Posterior vena cava (tissue), 2 donors: ENCODE results near the gene SLC45A1. TPM values are rescaled to one million over a fixed set of nuclear protein-coding genes. Genes with fewer than 3 reads are reported as not detected.

Experiments used
- DNase-seq: peaks from one replicate; pipeline ENCODE4 v3.0.0-alpha.2; 2020; ENCODE audit warnings: low spot score
- intact Hi-C, 2 donors: fragments of 100-400 bp; cut with DNase I; formaldehyde crosslinking; loops; one replicate each; pipeline versions ENCODE4 v1.14.1 to v1.14.2; 2022 to 2023
- total RNA-seq, 2 donors: library from RNA; stranded (reverse); fragmentation: NEBNext Ultra II Directional; extraction: Animal tissue kit (Norgen Biotek cat#: 25700); gene quantifications; one replicate each; pipeline ENCODE4 v1.2.1, GENCODE V29; 2021
- donor health status: DM: yes; HTN: yes; CAD: no.
- donor health status: DM: yes; HTN: yes; CAD: no.

Gene SLC45A1
- total RNA-seq, 2 donors from 2014 or later, result 3.6 to 5.6 TPM

DNA sequence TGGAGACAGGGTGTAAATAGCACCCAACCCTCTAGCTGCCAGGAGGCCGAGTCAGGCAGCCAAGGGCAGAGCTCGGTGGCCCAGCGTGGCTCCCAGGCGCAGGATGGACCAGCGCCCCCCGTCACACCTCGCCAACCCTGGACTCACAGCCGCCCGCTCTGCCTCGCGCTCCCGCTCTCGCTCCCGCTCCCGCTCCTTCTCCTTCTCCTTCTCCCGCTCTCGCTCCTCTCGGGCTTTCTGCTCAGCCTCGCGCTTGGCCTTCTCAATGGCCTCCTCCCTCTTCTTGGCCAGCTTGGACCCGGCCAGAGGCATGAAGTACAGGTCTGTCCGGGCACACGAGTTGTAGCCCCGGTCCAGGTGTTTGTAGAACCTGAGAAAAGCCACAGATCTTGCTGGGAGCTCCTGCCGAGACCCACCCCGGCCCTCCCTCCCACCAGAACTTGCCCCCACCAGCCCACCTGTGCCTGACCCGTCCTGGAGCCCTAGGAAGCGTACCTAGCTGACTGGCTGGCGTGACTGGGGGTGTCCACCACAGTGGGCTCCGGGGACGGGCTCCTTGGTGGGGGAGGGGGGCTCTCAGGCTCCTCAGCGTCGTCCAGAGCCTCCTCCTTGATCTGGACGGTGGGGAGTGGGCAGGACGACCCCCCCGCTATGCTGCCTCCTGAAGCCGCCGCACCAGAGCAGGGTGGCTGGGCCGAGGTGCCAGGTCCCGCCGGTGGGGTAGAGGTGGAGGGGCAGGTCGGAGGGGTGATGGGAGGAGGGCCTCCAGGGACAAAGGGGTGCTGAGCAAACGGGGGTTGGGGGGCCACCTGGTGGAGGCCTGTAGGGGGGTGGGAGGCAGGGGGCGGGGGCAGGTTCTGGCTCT, 41.9 kb downstream of the SLC45A1 start:
- intact Hi-C loops, result no loop called here
- DNase-seq, result no peak

DNA sequence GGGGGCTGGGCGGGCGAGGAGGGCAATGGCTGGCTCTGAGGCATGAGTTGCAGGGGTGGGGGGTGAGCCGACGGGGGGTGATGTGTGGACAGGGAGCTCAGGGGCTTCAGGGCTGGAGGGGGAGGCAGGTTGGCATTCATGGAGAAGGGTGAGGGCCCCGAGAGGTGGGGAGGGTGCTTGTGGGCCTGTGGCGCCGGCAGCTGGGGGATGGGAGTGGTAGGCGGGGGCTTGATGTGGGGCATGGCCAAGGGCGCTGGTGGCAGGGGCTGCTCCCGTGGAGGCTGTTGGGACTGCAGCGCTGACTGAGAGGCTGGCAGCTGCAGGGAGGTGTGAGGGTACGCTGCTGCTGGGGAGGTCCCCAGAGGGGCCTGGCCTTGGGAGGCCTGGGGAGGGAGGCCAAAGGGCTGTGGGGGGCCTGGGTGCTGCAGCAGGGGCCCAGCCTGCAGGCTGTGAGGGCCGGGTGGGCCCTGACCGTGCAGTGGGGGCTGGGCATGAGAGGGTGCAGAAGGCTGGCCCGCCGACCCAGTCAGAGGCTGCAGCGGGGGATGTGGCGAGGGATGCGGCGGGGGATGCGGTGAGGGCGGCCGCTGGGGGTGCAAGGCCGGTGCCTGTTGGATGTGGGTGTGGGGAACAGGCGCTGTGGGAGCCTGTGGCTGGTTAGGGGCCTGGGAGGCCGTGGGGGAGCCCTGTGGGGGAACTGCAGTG, 42.7 kb downstream of the SLC45A1 start:
- intact Hi-C loops, result no loop called here
- DNase-seq, result no peak

DNA sequence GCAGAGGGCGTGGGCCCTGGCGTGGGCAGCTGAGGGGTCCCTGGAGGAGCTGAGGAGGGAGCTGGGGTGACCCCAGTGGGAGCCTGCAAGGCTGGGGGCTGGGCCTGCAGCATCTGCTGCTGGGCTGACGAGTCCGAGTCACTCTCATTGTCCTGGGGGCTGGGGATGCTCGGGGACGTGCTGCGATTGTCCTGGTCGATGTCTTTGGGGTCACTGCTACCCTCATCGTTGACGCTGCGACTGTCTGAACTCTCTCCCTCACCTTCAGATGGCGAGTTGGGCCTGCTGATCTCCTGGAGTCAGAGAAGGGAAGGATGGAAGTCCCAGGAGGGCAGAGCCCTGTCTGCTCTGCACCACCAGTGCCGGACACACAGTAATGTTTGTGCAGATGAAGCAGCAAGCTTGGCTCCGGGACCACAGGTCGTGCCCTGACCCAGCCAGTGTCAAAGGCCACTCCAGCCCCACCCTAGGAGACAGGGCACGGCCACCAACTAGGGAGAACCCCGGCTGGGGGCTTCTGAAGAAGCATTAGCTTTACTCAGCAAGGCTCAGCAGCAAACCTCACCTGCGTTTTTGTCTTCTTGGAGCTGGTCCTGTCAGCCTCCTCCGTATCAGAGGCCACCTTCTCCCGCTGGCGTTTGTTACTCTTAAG, 43.4 kb downstream of the SLC45A1 start:
- peak; percentile 65 for DNase-seq
- intact Hi-C loops, result no loop called here

DNA sequence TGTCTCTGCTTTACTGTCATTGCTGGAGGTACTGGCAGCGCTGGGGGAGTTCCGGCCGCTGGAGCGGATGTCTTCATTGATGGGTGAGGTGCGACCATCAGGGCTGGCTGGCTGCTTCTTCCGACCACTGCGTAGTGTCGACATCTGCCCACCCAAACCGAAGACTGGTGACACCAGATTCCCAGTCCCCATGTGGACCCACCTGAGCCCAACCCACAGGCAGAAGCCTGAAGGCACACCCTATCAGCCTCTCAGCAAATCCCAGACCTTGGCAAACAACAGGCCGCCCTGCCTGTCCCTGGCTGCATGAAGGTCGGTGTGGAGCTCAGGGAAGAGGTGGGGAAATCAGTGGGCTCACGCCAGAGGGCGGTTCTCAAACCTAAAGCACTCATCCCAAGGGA, 44.8 kb downstream of the SLC45A1 start:
- intact Hi-C loops, result no loop called here
- DNase-seq, result peak; percentile 66

DNA sequence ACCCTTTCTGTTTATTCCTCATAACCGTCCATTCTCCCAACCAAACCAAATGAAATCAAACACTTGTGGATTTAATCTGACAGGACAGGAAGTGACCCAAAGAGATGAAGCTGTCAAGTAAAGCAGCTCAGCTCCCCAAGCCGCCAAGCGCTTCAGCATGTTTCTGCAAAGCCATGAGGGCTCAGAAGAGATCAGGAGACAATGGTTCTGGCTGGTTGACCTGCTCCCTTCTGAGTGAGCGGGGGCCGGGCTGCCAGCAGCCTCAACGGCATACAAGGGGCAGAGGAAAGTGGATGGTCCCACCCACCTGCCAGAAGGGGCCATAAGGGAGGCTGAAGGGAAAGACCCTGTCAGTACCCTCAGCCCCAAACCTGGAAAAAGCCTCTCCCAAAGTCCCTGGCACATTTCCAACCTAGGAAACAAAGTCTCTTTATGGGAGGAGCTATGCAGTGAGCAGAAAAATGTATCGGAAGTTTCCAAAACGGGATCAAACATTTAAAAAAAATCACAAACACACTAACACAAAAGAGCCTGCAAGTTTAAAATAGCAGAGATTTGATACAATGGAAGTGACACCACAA, 45.4 kb downstream of the SLC45A1 start:
- DNase-seq, result peak; percentile 56
- intact Hi-C loops, result no loop called here

DNA sequence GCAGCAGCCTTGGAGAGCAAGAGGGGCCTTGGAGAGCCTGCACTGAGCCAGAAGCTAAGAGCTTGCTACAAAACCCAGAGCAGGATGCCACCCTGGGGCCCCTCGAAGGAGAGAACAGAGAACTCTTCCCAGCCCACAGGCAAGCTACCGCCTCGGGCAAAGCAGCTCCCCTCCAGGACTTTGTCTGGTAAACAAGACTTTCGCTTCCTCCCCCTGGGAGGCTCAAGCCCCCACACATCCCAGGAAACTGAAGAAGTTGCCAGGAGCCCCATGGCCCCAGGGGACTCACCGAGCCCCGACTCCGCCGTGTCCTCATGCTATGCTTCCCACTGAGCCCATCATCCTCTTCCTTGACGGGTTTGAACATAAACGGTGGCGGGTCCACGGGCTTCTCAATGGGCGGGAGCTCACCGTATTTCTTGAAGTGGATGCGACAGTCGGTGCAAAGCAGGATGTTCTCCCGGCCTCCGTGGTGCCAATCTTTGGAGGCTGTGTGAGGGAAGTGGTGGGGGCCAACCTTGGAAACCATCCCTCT, 45.9 kb downstream of the SLC45A1 start:
- intact Hi-C loops, result no loop called here
- peak; percentile 77 for DNase-seq

DNA sequence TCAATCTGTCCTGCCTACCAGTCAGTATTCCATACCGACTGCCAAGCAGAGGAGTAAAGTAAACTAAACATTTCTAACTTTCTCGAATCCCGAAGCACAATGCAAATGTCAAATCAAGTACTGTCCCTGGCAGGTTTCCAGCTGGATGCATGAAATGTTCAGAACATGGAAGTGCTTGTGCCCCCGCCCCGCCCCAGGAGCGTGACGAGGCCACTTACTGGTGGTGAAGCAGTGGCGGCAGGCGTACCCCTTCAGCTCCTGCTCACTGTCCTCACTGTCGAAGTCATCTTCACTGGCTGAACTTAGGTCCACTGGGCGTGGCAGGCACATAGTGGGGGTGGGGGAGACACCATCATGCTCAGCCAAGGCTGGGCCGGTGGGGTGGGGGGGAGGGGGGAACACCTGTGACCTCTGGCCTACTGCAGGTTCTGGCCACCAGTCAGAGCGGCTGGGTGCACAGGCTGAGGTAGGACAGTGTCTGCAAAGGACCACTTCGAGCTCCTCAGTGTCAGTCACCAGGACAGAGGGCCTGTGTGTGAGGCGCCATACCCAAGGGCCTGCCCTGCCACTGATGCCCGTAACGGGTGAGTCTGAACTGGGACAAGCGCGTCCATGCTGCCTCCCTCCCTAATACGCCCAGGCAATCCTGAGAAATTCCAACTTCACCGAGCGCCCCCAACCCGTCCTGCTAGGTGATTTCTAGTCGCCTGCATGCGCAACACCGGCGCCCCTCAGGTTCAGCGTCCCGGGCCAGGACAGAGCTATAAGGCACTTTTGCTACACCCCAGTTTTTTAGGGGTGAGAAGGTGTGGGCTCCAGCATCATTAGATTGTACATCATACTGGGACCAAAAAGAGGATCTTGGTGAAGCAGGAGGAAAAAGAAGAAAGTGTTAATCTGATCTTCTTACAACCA, 46.9 kb downstream of the SLC45A1 start:
- intact Hi-C loops, result no loop called here
- DNase-seq, result peak; percentile 80

DNA sequence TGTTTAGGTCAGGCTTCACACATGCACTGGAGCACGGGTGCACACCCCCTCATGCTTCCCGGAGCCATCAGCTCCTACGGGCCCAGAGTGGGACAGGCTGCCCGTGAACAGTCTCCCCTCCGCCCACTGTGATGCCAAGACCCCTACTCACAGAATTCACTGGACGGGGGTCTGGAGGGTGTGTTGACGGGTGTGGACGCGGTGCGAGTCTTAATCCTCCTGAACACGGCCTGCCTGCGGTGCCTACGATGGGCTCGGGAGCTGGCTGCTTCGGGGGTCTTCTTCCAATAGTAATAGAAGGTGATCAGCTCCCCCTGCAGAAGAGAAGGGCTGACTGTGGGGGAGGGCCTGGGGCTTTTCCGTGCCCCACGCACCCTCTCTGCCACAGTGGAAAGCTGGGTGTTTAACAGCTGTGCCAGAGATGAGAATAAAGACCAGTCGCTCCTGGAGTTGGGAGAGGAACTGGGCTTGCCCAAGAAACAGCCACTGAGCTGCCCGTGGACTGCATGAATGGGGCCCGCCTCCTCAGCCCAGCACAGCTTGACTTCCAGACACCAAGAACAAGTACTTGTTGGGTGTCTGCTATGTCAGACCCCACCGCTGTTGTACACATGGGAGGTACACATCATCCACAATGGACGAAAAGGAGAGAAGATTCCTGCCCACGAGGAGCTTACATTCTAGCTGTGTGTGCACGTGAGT, 47.9 kb downstream of the SLC45A1 start:
- DNase-seq, result peak; percentile 66
- intact Hi-C loops, result no loop called here

DNA sequence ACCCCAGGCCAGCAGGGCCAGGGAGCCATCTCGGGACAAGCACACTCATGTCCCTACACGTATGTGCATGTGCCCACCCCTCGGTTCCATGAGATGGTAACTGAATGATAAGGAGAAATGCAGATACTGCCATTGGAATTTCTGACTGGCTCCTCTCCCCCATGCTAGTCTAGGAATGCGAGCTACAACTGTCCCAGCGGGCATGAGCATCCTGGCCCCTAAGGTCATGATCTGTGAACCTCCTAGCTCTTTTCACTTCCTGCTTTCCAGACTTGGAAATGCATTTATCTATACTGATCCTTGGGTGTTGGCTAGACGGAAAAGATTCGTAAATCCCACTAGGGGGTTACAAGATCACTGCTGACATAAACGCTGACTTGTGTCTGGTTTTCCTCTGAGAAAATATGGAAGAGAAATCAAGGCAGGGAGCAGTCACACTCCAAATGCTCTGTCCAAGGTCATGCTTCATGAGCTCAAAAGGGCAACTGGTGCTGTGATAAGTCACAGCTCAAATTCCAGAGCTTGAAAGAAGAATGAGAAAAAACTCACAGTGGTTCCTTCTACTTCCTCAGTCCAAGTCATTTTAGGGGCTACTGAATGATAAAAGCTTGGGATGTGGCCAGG, 49.8 kb downstream of the SLC45A1 start:
- no peak for DNase-seq
- intact Hi-C loops, result no loop called here

DNA sequence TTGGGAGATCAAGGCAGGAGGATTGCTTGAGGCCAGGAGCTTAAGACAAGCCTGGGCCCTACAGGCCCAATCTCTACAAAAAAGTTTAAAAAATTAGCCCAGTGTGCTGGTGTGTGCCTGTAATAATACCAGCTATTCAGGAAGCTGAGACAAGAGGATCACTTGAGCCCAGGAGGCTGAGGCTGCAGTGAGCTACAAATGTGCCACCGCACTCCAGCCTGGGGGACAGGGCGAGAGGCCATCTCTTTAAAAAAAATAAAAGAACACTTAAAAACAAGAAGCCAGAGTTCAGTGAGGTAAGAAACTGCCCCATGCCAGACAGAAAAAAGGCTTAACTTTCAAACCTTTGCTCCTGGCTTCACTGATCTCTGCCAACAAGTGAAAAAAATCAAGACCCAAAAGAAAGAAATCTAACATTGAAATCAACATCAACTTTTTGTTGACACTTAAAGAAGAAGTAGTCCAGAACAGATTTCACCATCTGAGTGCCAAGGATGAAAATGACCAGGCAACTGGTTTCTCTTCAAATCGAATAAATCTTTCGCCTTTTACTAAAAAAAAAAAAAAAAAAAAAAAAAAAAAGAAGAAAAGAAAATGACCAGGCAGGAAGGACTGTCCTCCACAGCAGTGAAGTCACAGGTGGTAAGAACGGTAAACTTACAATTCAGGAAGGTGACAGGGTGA, 51.2 kb downstream of the SLC45A1 start:
- no peak for DNase-seq
- intact Hi-C loops, result no loop called here

DNA sequence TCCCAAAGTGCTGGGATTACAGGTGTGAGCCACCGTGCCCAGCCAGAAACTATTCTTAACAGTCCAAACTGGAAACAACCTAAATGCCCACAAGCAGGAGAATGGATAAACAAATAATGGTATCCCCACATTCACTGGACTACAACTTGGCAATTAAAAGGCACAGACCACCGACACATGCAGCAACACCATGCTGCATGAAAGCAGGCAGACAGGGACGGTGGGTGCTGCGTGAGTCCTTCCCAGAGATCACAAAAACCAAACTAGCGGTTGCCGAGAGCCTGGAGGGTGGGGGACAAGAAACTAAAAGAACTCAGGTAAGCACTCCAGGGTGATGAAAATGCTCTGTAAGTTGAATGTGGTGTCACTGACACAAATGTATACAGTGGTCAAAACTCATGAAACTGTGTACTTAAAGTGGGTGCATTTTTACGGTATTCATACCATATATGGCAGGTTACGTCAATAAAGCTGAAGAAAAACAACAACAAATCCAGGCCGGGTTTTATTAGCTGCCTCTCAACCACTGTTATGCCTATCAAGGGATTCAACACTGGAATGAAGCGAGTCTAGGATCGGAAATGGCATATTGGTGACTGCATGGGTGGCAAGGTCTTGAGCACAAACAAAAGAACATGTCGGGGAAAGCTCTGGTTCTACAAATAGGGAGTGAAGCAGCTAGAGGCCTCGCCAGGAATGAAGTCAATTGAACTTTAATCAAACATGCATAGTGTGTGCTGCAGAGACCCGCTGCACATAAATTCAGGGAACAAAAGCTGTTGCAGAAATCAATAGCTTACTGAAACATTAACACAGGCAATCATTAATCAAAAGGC, 52.4 kb downstream of the SLC45A1 start:
- no peak for DNase-seq
- intact Hi-C loops, result loop anchor here in 1 of 2 donors (5.0 kb wide), 1 partner anchor 37 kb away; no protein-coding TSS in a partner anchor

DNA sequence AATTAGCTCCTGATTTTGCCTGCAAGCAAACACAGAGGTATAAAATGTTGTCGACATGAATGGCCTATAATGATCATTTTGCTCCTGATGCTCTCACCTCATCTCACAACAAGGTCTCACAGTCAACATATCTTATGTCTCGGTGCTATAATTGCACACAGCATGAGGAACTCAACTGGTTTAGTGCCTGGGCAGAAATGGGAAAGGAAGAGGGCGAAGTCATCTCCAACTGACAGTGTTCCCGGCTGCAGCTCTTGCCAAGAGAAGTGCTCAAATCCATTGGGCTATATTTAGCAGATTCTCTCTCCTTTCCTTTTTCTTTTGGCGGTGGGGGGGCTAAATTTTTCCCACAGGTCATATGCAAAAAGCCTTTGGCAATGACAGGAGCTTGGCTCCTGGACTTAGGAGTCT, 53.0 kb downstream of the SLC45A1 start:
- intact Hi-C loops, result loop anchor here in 1 of 2 donors (5.0 kb wide), 1 partner anchor 36 kb away; no protein-coding TSS in a partner anchor
- no peak for DNase-seq

DNA sequence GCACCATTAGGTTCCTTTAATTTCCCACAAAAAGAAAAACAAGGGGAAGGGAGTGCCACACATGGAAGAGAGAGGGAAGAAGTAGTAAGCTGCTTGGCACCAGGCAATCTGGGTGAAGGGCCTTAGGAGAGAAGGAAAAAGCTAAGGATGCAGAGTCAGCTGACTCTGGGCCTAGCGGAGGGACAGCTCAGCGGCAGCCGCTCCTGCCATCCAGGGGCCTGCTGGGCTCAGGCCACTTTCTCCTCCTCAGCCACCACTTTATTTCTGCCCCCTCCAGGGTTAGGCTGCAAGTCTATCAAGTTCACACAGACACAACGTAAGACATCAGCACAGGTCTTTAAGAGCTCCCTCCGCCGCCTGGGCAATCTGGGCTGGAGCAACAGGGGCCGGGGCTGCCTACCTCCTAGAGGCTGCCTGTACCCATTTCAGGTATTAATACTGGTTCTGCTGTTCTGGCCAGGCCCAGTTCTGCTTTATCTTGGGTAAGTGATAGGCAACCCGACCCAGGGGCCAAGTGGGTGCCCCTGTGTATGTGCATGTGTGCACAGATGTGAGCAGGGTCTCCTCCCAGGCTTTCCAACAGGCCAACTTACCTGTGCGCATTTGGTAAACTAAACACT, 53.6 kb downstream of the SLC45A1 start:
- intact Hi-C loops, result loop anchor here in 1 of 2 donors (5.0 kb wide), 1 partner anchor 36 kb away; no protein-coding TSS in a partner anchor
- DNase-seq, result peak; percentile 60

DNA sequence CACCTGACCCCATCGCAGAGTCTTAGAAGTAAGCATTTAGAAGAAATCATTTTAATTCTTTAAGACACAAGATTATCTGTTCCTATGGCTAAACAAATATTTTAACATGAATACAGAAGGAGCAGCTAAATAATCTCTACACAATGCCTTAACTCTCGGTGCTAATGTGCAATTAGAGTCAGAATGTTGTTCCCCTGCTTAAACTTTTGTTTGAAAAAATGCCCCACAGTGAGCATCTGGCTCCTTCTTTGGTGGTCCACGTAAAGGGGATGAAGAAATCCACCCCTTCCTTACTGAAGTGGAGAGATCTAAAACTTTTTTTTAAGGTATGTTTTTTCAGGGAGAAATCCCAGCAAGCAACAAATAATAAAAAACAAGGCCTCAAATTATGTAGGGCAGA, 55.2 kb downstream of the SLC45A1 start:
- intact Hi-C loops, result loop anchor here in 1 of 2 donors (5.0 kb wide), 1 partner anchor 34 kb away; no protein-coding TSS in a partner anchor
- DNase-seq, result no peak

DNA sequence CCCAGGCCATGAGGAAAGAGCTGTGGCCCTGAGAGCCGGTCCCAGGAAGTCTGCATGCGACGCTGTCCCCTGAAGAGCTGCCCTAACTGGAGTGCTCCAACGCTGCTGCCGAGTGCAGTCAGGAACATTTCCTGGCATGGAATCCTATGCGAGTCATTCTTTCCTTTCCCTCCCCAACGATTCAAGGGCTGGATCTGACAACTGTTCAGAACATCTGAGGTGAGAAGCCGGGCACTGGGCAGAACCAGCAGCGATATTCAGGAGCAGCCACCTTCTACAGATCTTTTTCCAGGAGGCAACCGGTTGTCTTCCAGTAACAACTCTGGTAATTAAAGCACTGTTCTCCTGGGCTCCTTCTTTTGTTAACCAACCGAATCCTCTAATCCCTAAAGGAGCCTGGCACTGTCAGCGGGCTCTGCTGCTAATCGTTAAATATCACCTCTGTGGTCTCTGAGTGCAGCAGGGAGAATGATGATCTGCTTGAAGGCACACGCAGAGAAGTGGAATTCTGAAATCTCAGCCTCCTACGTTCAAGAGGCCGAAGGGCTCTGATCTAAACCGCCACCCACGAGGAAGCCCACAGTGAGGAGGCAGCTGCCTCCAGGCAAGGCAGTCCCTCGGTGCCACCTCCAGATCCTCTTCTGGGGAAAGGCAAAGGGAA, 55.8 kb downstream of the SLC45A1 start:
- DNase-seq, result peak; percentile 83

More for the DNA sequence above, 55.8 kb downstream of the SLC45A1 start:
- intact Hi-C loops, result loop anchor here in 1 of 2 donors (5.0 kb wide), 1 partner anchor 34 kb away; no protein-coding TSS in a partner anchor
